Activated CD4-positive, alpha-beta T cell treated with anti-CD3 and anti-CD28 coated beads, Interleukin-2, amount 10 ng/mL, durations not matched to agents 24 days and 14 days (primary cell): ENCODE measurements around the gene FAR2. TPM values are rescaled to one million over a fixed set of nuclear protein-coding genes. Genes with fewer than 3 reads are reported as not detected.

Source experiments
- DNase-seq: peaks from one replicate; pipeline ENCODE4 v3.0.0; 2022
- H3K27ac Mint-ChIP-seq: one replicate; pipeline ENCODE4 v1.8.0; 2022; ENCODE audit warnings: mild to moderate bottlenecking, mixed read lengths
- H3K27me3 Mint-ChIP-seq: one replicate; pipeline ENCODE4 v1.8.0; 2022; ENCODE audit warnings: mixed read lengths
- H3K36me3 Mint-ChIP-seq: one replicate; pipeline ENCODE4 v1.8.0; 2022; ENCODE audit warnings: low read depth, mild to moderate bottlenecking, mixed read lengths
- H3K4me1 Mint-ChIP-seq: one replicate; pipeline ENCODE4 v1.8.0; 2021; ENCODE audit warnings: mixed read lengths
- H3K4me3 Mint-ChIP-seq: one replicate; pipeline ENCODE4 v1.8.0; 2022; ENCODE audit warnings: mild to moderate bottlenecking, moderate library complexity, mixed read lengths
- H3K9me3 Mint-ChIP-seq: one replicate; pipeline ENCODE4 v1.8.0; 2021; ENCODE audit warnings: mixed read lengths
- intact Hi-C: fragments of 100-400 bp; cut with micrococcal nuclease; formaldehyde crosslinking; loops from one replicate; pipeline ENCODE4 v1.15.1; 2023
- total RNA-seq: library from RNA; stranded (reverse); gene quantifications from 2 replicates; pipeline ENCODE4 v1.2.3, GENCODE V29; 2022

The FAR2 gene
- total RNA-seq, 1 donor from 2014 or later, result 5.2 TPM

- Mint-ChIP-seq H3K4me1 (no peaks in the 10 kb centered on the region), H3K9me3 (peaks cover 5% of the 10 kb centered on the region), H3K4me3 (no peak overlapping the region), H3K36me3 (no peaks in the 10 kb centered on the region), H3K27me3 (no peaks in the 10 kb centered on the region), H3K27ac (no peak overlapping the region)
- DNase-seq, result no peak
- intact Hi-C loops, result no loop called here
These were observed 51.5 kb downstream of the FAR2 start for GRCh38 chr12:29200586-29200985.

- no peak for DNase-seq
- H3K27ac Mint-ChIP-seq, result no peak overlapping the region
- peaks cover 5% of the 10 kb centered on the region for H3K9me3 Mint-ChIP-seq
- H3K27me3 Mint-ChIP-seq, result no peaks in the 10 kb centered on the region
- H3K36me3 Mint-ChIP-seq, result no peaks in the 10 kb centered on the region
- no peaks in the 10 kb centered on the region for H3K4me1 Mint-ChIP-seq
- no peak overlapping the region for H3K4me3 Mint-ChIP-seq
- intact Hi-C loops, result no loop called here
These were observed 52.2 kb downstream of the FAR2 start for GRCh38 chr12:29201296-29201695.

GRCh38 chr12:29201746-29202145, 52.7 kb downstream of the FAR2 start:
- H3K4me1 Mint-ChIP-seq, result no peaks in the 10 kb centered on the region
- H3K36me3 Mint-ChIP-seq, result no peaks in the 10 kb centered on the region
- intact Hi-C loops, result no loop called here
- H3K27me3 Mint-ChIP-seq, result no peaks in the 10 kb centered on the region
- no peak for DNase-seq
- H3K27ac Mint-ChIP-seq, result no peak overlapping the region
- no peak overlapping the region for H3K4me3 Mint-ChIP-seq
- peaks cover 5% of the 10 kb centered on the region for H3K9me3 Mint-ChIP-seq

GRCh38 chr12:29204521-29204920, 55.4 kb downstream of the FAR2 start:
- no peak for DNase-seq
- Mint-ChIP-seq H3K27ac (no peak overlapping the region), H3K9me3 (peaks cover 5% of the 10 kb centered on the region), H3K27me3 (no peaks in the 10 kb centered on the region), H3K4me1 (no peaks in the 10 kb centered on the region), H3K4me3 (no peak overlapping the region), H3K36me3 (no peaks in the 10 kb centered on the region)
- intact Hi-C loops, result no loop called here

GRCh38 chr12:29207120-29207519, 58.0 kb downstream of the FAR2 start:
- H3K36me3 Mint-ChIP-seq, result no peaks in the 10 kb centered on the region
- no peaks in the 10 kb centered on the region for H3K4me1 Mint-ChIP-seq
- H3K27ac Mint-ChIP-seq, result no peak overlapping the region
- intact Hi-C loops, result no loop called here
- H3K9me3 Mint-ChIP-seq, result peaks cover 5% of the 10 kb centered on the region
- no peaks in the 10 kb centered on the region for H3K27me3 Mint-ChIP-seq
- H3K4me3 Mint-ChIP-seq, result no peak overlapping the region
- DNase-seq, result no peak

GRCh38 chr12:29208060-29208459, 59.0 kb downstream of the FAR2 start:
- Mint-ChIP-seq H3K27ac (no peak overlapping the region), H3K4me3 (no peak overlapping the region)
- intact Hi-C loops, result no loop called here

GRCh38 chr12:29208936-29209701, 60.0 kb downstream of the FAR2 start:
- Mint-ChIP-seq H3K27me3 (no peaks in the 10 kb centered on the region), H3K4me1 (no peaks in the 10 kb centered on the region), H3K4me3 (no peak overlapping the region), H3K27ac (no peak overlapping the region), H3K36me3 (no peaks in the 10 kb centered on the region), H3K9me3 (peaks cover 5% of the 10 kb centered on the region)
- no peak for DNase-seq
- intact Hi-C loops, result no loop called here

More at GRCh38 chr12:29208060-29208459, 59.0 kb downstream of the FAR2 start:
- DNase-seq, result no peak
- no peaks in the 10 kb centered on the region for H3K27me3 Mint-ChIP-seq
- H3K4me1 Mint-ChIP-seq, result no peaks in the 10 kb centered on the region
- H3K9me3 Mint-ChIP-seq, result peaks cover 5% of the 10 kb centered on the region
- no peaks in the 10 kb centered on the region for H3K36me3 Mint-ChIP-seq

- no peak overlapping the region for H3K4me3 Mint-ChIP-seq
- intact Hi-C loops, result no loop called here
These were observed 62.6 kb downstream of the FAR2 start for GRCh38 chr12:29211696-29212095.

GRCh38 chr12:29212682-29213403, 63.8 kb downstream of the FAR2 start:
- no peak overlapping the region for H3K27ac Mint-ChIP-seq
- no peaks in the 10 kb centered on the region for H3K4me1 Mint-ChIP-seq
- no peak for DNase-seq
- H3K4me3 Mint-ChIP-seq, result no peak overlapping the region
- peaks cover 2% of the 10 kb centered on the region for H3K27me3 Mint-ChIP-seq
- no peaks in the 10 kb centered on the region for H3K36me3 Mint-ChIP-seq
- intact Hi-C loops, result no loop called here
- no peaks in the 10 kb centered on the region for H3K9me3 Mint-ChIP-seq

More at GRCh38 chr12:29211696-29212095, 62.6 kb downstream of the FAR2 start:
- Mint-ChIP-seq H3K27me3 (peaks cover 2% of the 10 kb centered on the region), H3K27ac (no peak overlapping the region), H3K36me3 (no peaks in the 10 kb centered on the region), H3K4me1 (no peaks in the 10 kb centered on the region), H3K9me3 (no peaks in the 10 kb centered on the region)
- no peak for DNase-seq

- intact Hi-C loops, result no loop called here
- H3K9me3 Mint-ChIP-seq, result no peaks in the 10 kb centered on the region
- H3K27ac Mint-ChIP-seq, result no peak overlapping the region
- no peaks in the 10 kb centered on the region for H3K4me1 Mint-ChIP-seq
- peaks cover 5% of the 10 kb centered on the region for H3K27me3 Mint-ChIP-seq
- DNase-seq, result no peak
- H3K36me3 Mint-ChIP-seq, result no peaks in the 10 kb centered on the region
- H3K4me3 Mint-ChIP-seq, result no peak overlapping the region
These were observed 67.2 kb downstream of the FAR2 start for GRCh38 chr12:29216266-29216665.

- Mint-ChIP-seq H3K27ac (no peak overlapping the region), H3K9me3 (no peaks in the 10 kb centered on the region), H3K27me3 (peaks cover 5% of the 10 kb centered on the region), H3K4me3 (no peak overlapping the region), H3K4me1 (no peaks in the 10 kb centered on the region), H3K36me3 (no peaks in the 10 kb centered on the region)
- no peak for DNase-seq
- intact Hi-C loops, result no loop called here
These were observed 67.9 kb downstream of the FAR2 start for GRCh38 chr12:29216797-29217575.

- Mint-ChIP-seq H3K36me3 (no peaks in the 10 kb centered on the region), H3K27me3 (peaks cover 5% of the 10 kb centered on the region), H3K4me3 (no peak overlapping the region), H3K9me3 (no peaks in the 10 kb centered on the region), H3K4me1 (no peaks in the 10 kb centered on the region), H3K27ac (no peak overlapping the region)
- intact Hi-C loops, result no loop called here
- no peak for DNase-seq
These were observed 71.7 kb downstream of the FAR2 start for GRCh38 chr12:29220632-29221336.

GRCh38 chr12:29222200-29222599, 73.1 kb downstream of the FAR2 start:
- H3K27me3 Mint-ChIP-seq, result peaks cover 5% of the 10 kb centered on the region

More at GRCh38 chr12:29222200-29222599, 73.1 kb downstream of the FAR2 start:
- intact Hi-C loops, result no loop called here
- H3K4me3 Mint-ChIP-seq, result no peak overlapping the region
- no peaks in the 10 kb centered on the region for H3K9me3 Mint-ChIP-seq
- no peak for DNase-seq
- H3K36me3 Mint-ChIP-seq, result no peaks in the 10 kb centered on the region
- no peak overlapping the region for H3K27ac Mint-ChIP-seq
- H3K4me1 Mint-ChIP-seq, result no peaks in the 10 kb centered on the region
